HG02763 (cell line): Measurements from ENCODE around the gene DCAF5.

Source experiments
- ATAC-seq: cut with Tn5 transposase; IDR thresholded peaks from one replicate; pipeline ENCODE4 v1.9.1; 2021; ENCODE audit warnings: mild to moderate bottlenecking, moderate library complexity; ENCODE audit not compliant: unreplicated experiment

The DCAF5 gene

GRCh38 chr14:69013943-69014782 lies 138.8 kb downstream of the DCAF5 start:
- no peak for ATAC-seq

DNA sequence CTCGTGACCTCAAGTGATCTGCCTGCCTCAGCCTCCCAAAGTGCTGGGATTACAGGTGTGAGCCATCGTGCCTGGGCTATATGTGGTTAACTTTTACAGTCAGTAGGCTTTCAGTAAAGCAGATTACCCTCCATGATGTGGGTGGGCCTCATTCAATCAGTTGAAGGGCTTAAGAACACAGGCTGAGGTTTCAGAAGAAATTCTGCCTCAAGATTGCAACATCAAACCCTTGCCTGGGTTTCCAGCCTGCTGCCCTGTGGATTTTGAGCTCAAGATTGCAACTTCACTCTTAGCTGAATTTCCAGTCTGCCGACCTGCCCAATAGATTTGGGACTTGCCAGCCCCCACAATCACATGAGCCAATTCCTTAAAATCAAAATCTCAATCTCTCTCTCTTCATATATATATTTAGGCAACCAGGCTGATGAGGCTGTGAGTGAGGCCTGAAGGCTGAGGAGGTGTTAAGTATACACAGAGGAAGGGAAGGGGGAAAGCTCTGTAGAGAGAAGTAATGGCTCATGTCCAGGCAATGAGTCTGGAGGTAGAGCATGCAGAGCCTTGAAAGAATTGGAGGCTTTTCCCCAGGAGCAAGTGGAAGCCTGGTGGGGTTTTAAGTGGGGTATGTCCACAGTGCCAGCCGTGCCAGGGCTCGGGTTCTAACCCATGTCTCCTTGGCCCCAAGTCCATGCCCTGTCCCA lies 140.5 kb downstream of the DCAF5 start:
- ATAC-seq = no peak

GRCh38 chr14:69010648-69011047 lies 142.3 kb downstream of the DCAF5 start:
- ATAC-seq = no peak

DNA sequence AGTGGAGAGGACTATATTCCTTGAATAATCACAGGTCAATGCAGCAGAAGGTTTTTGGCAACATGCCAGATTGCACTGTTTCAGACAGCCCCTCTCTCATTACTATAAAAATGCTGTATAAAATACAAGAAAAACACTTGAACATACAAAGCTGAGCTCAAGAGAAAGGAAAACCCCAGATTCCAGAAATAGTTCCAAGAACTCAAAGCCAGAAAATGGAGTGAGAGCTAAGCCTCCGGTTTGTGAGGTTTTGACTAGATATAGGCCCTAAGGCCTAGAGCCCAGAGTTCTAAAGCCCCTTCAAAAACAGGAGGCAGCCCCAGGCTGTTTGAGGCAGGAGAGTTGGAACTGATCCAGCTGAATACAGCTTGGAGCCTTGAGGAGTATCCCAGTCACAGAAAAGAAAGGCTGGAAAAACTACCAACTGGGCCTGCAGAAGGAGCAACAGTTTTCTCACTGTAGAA lies 144.5 kb downstream of the DCAF5 start:
- no peak for ATAC-seq

GRCh38 chr14:69006346-69006745 lies 146.6 kb downstream of the DCAF5 start:
- no peak for ATAC-seq

- ATAC-seq = no peak
Measured at GRCh38 chr14:69005432-69006148, 147.3 kb downstream of the DCAF5 start.

DNA sequence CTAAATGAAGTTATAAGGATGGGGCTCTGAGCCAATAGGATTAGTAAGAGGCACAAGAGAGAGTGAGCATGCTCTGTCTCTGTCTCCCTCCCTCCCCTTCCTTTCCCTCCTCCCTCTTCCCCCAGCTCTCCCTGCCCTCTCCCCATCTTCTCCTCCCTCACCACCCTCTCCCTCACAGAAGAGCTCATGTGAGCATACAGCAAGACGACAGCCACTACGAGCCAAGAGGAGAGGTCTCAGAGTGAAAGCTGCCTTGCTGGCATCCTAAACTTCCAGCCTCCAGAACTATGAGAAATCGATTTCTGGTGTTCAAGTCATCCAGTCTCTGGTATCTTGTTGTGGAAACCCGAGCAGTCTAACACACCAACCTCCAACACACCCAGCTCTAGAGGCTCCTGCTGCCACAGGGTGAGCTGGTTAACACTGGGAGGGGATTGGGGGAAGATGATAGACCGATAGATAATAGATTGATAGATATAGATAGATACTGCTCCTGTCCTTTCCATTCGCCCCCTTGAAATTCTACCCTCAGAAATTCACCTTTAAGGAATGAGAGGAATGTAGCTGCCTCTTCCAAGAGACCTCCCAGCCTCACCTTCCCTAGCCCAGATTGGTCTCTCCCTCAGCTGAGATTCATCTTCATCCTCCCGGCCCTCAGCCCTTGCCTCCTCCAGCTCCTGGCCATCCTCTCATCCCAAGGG lies 148.0 kb downstream of the DCAF5 start:
- no peak for ATAC-seq

DNA sequence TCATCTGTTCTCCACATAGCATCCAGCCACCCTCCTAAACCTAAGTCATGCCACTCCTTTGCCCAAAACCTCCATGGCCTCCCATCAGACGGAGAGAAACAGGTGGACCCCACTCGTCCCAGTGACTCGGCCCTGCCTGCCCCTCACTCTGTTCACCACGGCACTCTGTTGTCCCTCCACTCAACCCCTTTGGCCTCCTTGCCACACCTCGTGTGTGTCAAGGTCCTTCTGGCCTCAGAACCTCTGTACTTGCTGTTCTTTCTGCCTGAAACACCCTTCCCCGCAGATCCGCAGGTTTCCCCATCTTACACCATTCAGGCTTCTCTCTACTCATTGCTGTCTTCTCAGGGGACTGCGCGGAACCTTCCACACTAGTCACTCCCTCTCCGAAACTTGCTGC lies 149.3 kb downstream of the DCAF5 start:
- no peak for ATAC-seq

DNA sequence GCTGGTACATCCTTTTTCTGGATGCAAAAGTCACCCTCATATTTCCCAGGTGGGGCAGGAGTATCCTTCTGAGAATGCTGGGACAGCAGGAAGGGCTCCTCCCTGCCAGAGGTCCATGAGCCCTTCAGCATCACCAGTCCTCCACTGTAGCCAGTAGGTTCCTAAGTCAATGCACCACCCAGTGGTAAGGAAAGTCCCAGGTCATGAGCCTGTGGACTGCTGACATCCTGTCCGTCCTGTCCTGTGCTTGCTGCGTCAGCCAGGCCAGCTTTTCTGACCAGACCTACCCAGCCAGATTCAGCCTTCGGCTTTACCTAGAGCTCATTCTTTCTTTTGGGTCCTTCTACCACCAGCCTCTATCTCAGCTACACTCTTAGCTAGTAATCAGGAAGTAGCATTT lies 150.8 kb downstream of the DCAF5 start:
- no peak for ATAC-seq

DNA sequence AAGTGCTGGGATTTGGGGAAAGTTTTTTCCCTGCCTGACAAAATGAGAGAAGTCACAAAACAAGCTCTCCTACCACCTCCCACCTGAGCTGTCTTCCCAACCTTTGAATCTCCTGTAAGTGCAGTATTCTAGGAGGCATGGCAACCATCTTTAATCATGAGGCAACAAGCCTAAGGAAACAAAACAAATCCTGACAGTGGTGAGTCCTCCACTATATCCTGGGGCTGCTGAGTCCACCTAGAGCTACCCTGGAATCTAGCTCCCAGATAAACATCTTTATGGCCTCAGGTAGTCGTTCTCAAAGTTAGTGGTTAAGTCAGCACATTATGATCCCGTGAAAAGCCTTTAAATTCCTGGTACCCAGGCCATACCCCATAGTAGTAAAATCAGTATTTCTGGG lies 151.5 kb downstream of the DCAF5 start:
- no peak for ATAC-seq
